Colonic mucosa (tissue), 4 donors: ENCODE results near the gene HEBP1. TPM values are rescaled to one million over a fixed set of nuclear protein-coding genes. Genes with fewer than 3 reads are reported as not detected.

Experiments used
- DNase-seq: peaks from one replicate; pipeline ENCODE4 v3.0.0-alpha.2; 2020
- H3K27ac ChIP-seq: fragments of 200-600 bp; one replicate; pipeline ENCODE4 v1.8.0; 2021
- H3K27me3 ChIP-seq: fragments of 200-600 bp; one replicate; pipeline ENCODE4 v1.8.0; 2021
- H3K36me3 ChIP-seq: fragments of 200-600 bp; one replicate; pipeline ENCODE4 v1.8.0; 2021
- H3K4me1 ChIP-seq: fragments of 200-600 bp; one replicate; pipeline ENCODE4 v1.8.0; 2021; ENCODE audit warnings: mild to moderate bottlenecking
- H3K4me3 ChIP-seq: fragments of 200-600 bp; one replicate; pipeline ENCODE4 v1.8.0; 2021
- H3K9ac ChIP-seq, 2 donors: one replicate each; pipeline ENCODE4 v1.7.0; 2013; ENCODE audit warnings: control low read depth in 2 of 2, low read depth in 2 of 2, low read length in 2 of 2
- H3K9me3 ChIP-seq: fragments of 200-600 bp; one replicate; pipeline ENCODE4 v1.8.0; 2021
- intact Hi-C: fragments of 100-400 bp; cut with DNase I; formaldehyde crosslinking; loops from one replicate; pipeline ENCODE4 v1.14.1; 2022
- total RNA-seq, 2 donors: library from RNA; stranded (reverse); fragmentation: NEBNext Ultra II Directional in 1 of 2; extraction: Animal tissue kit (Norgen Biotek cat#: 25700) in 1 of 2; gene quantifications; one replicate each; pipeline ENCODE4 v1.2.1, GENCODE V29; 2021
- TF ChIP-seq, protein P1 (sequence below): fragments of 200-600 bp; IDR thresholded peaks from one replicate; pipeline ENCODE4 v1.8.0; 2022; ENCODE audit warnings: antibody characterized with exemption, mild to moderate bottlenecking
- donor health status: healthy.
- donor health status: DM: no; HTN: no; CAD: no.
- donor health status: DM: no; HTN: no; CAD: no.

Gene HEBP1
- total RNA-seq, 2 donors from 2014 or later, result 40.9 to 61.9 TPM

DNA sequence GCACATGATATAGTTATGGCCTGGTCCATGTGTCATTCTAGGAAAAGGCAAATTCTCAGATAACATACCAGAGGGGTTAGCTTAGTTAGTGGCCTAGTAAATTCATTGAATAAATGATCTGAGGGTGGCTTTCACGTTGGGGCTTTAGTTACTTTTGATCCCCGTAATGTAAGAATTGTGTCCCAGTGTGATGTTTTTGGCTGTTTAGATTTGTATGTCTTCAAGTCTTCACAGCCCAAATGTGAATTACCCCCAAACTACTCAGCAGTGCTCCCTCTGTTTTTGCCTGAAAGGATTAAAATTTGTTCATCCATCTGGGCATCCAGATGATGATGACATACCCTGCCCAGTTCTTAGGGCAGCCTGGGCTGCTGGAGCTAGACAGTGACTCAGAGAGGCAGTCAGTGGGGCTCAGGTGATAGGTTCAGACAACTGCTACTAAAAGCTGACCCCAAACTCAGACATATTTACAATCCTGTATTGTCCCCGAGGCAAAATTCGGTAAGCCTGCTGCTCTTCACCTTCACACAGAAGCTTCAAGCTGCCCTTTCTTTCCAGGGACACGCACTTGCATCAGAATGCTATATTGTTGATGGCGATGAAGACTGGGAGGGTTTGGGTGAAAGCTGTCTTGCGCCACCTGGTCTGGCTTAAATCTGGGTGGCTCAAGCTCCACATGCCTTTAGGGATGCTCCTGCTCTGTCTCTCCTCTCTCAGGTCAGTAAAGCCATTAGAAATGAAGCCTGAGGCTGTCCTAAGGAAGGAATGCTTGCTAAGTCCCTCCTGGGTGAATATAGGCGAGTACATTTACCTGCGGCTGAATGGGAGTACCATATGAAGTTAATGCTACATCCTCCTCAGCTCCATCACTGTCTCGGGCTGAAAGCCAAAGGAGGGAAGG is 58.4 kb downstream of the HEBP1 start:
- no peak for DNase-seq

DNA sequence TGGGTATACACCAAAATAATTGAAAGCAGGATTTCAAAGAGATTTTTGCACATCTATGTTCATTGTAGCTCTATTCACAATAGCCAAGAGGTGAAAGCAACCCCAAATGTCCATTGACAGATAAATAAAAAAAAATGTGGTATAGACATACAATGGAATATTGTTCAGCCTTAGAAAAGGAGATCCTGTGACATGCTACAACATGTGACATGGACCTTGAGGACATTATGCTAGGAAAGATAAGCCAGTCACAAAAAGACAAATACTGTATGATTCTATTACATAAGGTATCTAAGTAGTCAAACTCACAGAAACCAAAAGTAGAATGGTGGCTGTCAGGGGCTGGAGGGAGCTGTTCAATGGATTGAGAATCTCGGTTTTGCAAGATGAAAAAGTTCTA is 60.2 kb downstream of the HEBP1 start:
- no peak for DNase-seq
- Histone ChIP-seq H3K27ac (no peak overlapping the region), H3K4me1 (no peaks in the 10 kb centered on the region), H3K36me3 (no peaks in the 10 kb centered on the region), H3K9me3 (no peaks in the 10 kb centered on the region), H3K27me3 (no peaks in the 10 kb centered on the region), H3K4me3 (no peak overlapping the region), H3K9ac (no peak overlapping the region)
- TF ChIP-seq, protein P1, sequence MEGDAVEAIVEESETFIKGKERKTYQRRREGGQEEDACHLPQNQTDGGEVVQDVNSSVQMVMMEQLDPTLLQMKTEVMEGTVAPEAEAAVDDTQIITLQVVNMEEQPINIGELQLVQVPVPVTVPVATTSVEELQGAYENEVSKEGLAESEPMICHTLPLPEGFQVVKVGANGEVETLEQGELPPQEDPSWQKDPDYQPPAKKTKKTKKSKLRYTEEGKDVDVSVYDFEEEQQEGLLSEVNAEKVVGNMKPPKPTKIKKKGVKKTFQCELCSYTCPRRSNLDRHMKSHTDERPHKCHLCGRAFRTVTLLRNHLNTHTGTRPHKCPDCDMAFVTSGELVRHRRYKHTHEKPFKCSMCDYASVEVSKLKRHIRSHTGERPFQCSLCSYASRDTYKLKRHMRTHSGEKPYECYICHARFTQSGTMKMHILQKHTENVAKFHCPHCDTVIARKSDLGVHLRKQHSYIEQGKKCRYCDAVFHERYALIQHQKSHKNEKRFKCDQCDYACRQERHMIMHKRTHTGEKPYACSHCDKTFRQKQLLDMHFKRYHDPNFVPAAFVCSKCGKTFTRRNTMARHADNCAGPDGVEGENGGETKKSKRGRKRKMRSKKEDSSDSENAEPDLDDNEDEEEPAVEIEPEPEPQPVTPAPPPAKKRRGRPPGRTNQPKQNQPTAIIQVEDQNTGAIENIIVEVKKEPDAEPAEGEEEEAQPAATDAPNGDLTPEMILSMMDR, result no peak
- intact Hi-C loops, result no loop called here

More for the DNA sequence above, 58.4 kb downstream of the HEBP1 start:
- Histone ChIP-seq H3K36me3 (no peaks in the 10 kb centered on the region), H3K27ac (no peak overlapping the region), H3K9ac (no peak overlapping the region), H3K4me3 (no peak overlapping the region), H3K4me1 (no peaks in the 10 kb centered on the region), H3K9me3 (no peaks in the 10 kb centered on the region), H3K27me3 (no peaks in the 10 kb centered on the region)
- intact Hi-C loops, result no loop called here
- TF ChIP-seq, protein P1, result no peak

DNA sequence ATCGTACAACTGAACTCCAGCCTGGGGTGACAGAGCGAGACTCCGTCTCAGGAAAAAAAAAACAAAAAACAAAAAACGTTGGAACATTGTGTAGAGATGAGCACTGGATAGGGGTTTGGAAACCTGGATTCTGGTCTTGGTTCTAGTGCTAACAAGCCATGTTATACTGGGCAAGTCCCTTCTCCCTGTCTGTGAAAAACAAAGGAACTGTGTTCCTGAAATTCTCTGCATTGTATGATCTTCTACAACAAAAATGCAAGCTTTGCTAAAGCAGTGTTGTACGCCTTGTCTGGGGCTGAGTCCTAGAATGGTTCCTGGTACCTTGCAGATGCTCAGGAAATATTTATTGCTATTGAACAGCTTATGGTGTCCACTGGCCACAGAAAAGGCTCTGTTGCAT is 61.5 kb downstream of the HEBP1 start:
- H3K27me3 ChIP-seq, result no peaks in the 10 kb centered on the region
- no peak overlapping the region for H3K4me3 ChIP-seq
- H3K4me1 ChIP-seq, result no peaks in the 10 kb centered on the region
- intact Hi-C loops, result no loop called here
- TF ChIP-seq, protein P1, result no peak
- H3K36me3 ChIP-seq, result no peaks in the 10 kb centered on the region
- no peak overlapping the region for H3K27ac ChIP-seq
- DNase-seq, result no peak
- no peak overlapping the region for H3K9ac ChIP-seq
- no peaks in the 10 kb centered on the region for H3K9me3 ChIP-seq

DNA sequence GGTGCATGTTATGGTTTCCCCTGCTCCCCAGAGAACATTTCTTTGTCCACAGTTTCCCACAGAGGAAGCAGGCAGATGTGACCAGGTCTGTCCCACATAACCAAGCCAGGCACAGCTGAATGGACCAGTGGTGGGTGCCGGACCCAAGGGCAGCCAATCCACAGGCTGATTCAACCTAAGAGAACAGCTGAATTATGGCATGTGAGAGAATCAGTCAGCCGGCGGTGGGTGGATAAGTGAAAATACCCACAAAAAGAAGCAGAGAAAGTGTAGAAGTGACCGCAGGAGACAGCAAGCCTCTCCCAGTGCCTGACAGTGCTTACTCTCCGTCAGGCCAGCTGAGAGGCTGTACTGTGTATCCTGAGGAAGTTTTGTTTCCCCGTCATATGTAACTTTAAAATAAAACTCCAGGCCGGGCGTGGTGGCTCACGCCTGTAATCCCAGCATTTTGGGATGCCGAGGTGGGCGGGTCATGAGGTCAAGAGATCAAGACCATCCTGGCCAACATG is 63.0 kb downstream of the HEBP1 start:
- Histone ChIP-seq H3K4me1 (no peaks in the 10 kb centered on the region), H3K9me3 (no peaks in the 10 kb centered on the region), H3K27me3 (no peaks in the 10 kb centered on the region), H3K27ac (no peak overlapping the region), H3K36me3 (no peaks in the 10 kb centered on the region), H3K4me3 (no peak overlapping the region), H3K9ac (no peak overlapping the region)
- no peak for DNase-seq
- intact Hi-C loops, result no loop called here
- TF ChIP-seq, protein P1, result no peak

DNA sequence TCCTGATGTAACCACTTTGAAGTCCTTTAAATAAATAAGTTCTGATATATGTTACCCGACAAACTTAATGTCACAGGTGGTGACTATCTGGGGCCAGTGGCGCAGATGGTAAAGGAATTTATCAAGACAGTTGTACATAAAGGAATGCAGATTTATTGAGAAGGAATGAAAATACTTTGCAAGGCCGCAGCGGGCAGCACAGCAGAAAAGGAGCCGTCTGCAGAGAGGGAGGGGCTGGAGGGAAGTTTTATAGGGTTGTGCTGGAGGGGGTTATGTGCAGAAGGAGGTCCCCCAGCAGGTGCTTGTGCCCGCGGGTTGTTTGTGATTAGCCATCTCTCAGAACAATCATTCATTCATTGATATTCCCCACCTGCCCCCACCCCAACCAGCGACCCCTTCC is 65.5 kb downstream of the HEBP1 start:
- H3K4me3 ChIP-seq, result no peak overlapping the region
- intact Hi-C loops, result no loop called here
- H3K27ac ChIP-seq, result no peak overlapping the region
- no peaks in the 10 kb centered on the region for H3K4me1 ChIP-seq
- TF ChIP-seq, protein P1, result no peak
- no peaks in the 10 kb centered on the region for H3K9me3 ChIP-seq
- no peaks in the 10 kb centered on the region for H3K36me3 ChIP-seq
- no peak overlapping the region for H3K9ac ChIP-seq
- H3K27me3 ChIP-seq, result no peaks in the 10 kb centered on the region
- DNase-seq, result no peak
